Measurements from ENCODE around the gene UBE2E2.

UBE2E2 gene

GRCh38 chr3:23209103-23209502 is 6.0 kb downstream of the UBE2E2 start:
- Histone ChIP-seq H3K9ac (ENCODE audit: low read depth, low read length) (no peak overlapping the region), H3K36me3 (ENCODE audit: insufficient read depth, low read length) (no peaks in the 10 kb centered on the region), H3K4me1 (ENCODE audit: insufficient read depth, low read length) (no peaks in the 10 kb centered on the region), H3K9me3 (ENCODE audit: control insufficient read depth, insufficient read depth, low read length) (no peaks in the 10 kb centered on the region)

DNA sequence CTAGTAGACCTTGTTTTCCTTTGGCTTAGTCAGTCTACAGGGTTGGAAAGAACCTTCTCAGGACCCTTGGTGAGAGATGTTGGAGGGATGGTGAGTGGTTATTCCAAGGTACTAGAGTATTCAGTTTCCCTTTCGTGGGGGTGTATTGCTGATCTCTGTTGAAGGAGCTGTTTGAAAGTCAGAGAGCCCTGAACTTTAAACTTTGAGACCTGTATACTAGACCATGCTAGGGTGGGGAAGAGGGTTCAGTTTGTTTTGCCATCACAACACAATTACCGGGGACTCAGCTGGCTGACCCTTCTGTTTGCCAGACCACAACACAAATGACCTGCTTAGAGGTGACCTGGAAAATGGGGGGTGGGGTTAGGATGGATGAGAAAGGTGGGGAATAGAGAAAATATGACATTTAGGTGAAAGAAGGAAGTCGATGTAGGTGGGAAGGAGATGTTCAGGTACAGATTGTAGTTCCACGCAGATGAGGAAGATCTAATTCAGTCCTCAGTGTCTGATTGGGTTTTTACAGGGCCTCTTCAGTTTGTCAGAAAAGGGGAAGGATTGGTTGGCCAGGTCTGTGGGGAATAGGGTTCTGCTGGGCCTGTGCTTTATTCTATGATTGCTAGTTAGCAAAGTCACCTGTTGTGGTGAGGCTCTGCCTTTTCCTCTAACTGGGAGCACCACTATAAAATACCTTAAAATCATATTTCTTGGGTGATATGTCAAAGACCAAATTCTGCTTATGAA is 6.8 kb downstream of the UBE2E2 start:
- H3K4me1 ChIP-seq (ENCODE audit: insufficient read depth, low read length) = no peaks in the 10 kb centered on the region
- no peaks in the 10 kb centered on the region for H3K36me3 ChIP-seq (ENCODE audit: insufficient read depth, low read length)
- H3K9ac ChIP-seq (ENCODE audit: low read depth, low read length) = no peak overlapping the region
- H3K9me3 ChIP-seq (ENCODE audit: control insufficient read depth, insufficient read depth, low read length) = no peaks in the 10 kb centered on the region

GRCh38 chr3:23213813-23214212 is 10.7 kb downstream of the UBE2E2 start:
- H3K4me1 ChIP-seq (ENCODE audit: insufficient read depth, low read length) = no peaks in the 10 kb centered on the region
- H3K9ac ChIP-seq (ENCODE audit: low read depth, low read length) = no peak overlapping the region
- no peaks in the 10 kb centered on the region for H3K9me3 ChIP-seq (ENCODE audit: control insufficient read depth, insufficient read depth, low read length)
- H3K36me3 ChIP-seq (ENCODE audit: insufficient read depth, low read length) = no peaks in the 10 kb centered on the region

DNA sequence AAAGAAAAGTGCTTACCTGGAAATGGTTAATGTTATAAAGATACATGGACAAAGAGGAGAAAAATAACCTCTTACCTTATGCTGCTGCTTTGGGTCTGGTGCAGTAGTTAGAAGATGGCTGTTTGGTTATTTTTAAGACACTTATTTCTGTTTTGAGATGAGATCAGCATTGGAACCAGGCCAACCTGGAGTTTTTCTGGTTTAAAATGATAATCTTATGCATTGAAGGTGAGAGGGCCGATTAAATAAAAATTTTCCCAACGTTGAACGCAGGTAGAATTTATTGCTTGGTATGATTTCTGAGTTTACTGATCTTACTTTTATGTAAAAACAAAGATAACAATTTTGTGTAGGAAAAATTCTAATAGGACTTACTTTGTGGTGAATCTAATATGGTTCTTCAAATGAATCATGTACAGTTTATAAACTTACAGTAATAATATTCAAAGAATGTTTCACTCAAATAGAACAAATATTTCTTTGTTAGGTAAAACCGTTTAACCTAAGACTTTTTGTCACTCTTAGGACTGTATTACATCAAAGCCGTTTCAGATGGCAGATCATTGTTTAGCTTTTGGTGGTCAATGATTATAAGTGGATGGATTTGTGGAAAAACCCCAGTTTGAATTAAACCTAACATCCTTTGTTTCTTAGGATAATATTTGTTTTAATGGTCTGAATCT is 14.9 kb downstream of the UBE2E2 start:
- no peak overlapping the region for H3K9ac ChIP-seq (ENCODE audit: low read depth, low read length)
- no peaks in the 10 kb centered on the region for H3K9me3 ChIP-seq (ENCODE audit: control insufficient read depth, insufficient read depth, low read length)
- no peaks in the 10 kb centered on the region for H3K36me3 ChIP-seq (ENCODE audit: insufficient read depth, low read length)
- peaks cover 4% of the 10 kb centered on the region; the same call in 1 of the 2 replicates for H3K4me1 ChIP-seq (ENCODE audit: insufficient read depth, low read length)

DNA sequence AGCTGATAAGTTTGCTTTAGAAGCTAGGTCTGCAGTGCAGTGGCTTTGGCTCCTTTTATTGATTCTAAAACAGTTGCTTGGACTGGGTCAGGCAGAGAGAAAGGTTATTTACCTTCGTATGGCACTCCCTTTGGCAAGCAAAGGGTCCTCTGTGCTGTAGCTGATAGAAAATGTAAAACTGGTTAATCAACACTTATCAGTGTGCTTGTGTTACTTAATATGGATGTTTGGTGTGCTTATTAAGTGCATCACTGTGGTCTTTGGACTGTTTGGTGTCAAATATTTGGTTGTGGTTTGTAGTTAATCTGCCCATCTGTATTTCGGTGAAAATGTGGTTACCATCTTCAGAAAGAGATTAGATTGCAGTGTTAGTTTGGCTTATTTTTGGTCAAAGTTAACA is 16.0 kb downstream of the UBE2E2 start:
- Histone ChIP-seq H3K36me3 (ENCODE audit: insufficient read depth, low read length) (no peaks in the 10 kb centered on the region), H3K9ac (ENCODE audit: low read depth, low read length) (no peak overlapping the region), H3K9me3 (ENCODE audit: control insufficient read depth, insufficient read depth, low read length) (peaks cover 2% of the 10 kb centered on the region; the same call in 1 of the 2 replicates), H3K4me1 (ENCODE audit: insufficient read depth, low read length) (peaks cover 4% of the 10 kb centered on the region; the same call in 1 of the 2 replicates)

DNA sequence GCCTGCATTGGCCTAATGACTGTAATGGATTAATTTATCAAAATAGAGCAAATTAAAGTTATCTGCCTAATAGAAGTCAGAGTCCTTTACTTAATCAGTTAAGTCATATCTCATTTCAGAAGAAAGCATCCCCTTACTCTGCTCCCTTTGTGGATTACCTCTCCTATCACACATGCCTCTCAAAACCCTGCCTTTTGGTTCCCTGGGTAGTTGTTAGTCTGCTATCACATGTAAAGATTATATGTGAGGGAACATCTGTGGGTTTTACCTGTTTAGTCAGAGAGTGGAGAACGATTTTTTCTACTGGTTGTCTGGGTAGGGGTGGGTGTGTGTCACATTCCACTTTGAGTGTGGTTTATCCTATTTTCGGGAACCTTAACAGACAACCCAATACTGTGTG is 16.4 kb downstream of the UBE2E2 start:
- peaks cover 2% of the 10 kb centered on the region; the same call in 1 of the 2 replicates for H3K9me3 ChIP-seq (ENCODE audit: control insufficient read depth, insufficient read depth, low read length)
- no peak overlapping the region for H3K9ac ChIP-seq (ENCODE audit: low read depth, low read length)
- H3K36me3 ChIP-seq (ENCODE audit: insufficient read depth, low read length) = no peaks in the 10 kb centered on the region
- peaks cover 4% of the 10 kb centered on the region; the same call in 1 of the 2 replicates for H3K4me1 ChIP-seq (ENCODE audit: insufficient read depth, low read length)

GRCh38 chr3:23221136-23221535 is 18.0 kb downstream of the UBE2E2 start:
- peaks cover 4% of the 10 kb centered on the region; the same call in 1 of the 2 replicates for H3K4me1 ChIP-seq (ENCODE audit: insufficient read depth, low read length)
- H3K9me3 ChIP-seq (ENCODE audit: control insufficient read depth, insufficient read depth, low read length) = peaks cover 2% of the 10 kb centered on the region; the same call in 1 of the 2 replicates
- H3K9ac ChIP-seq (ENCODE audit: low read depth, low read length) = no peak overlapping the region
- H3K36me3 ChIP-seq (ENCODE audit: insufficient read depth, low read length) = no peaks in the 10 kb centered on the region

- no peak overlapping the region for H3K9ac ChIP-seq (ENCODE audit: low read depth, low read length)
- H3K36me3 ChIP-seq (ENCODE audit: insufficient read depth, low read length) = no peaks in the 10 kb centered on the region
- peaks cover 4% of the 10 kb centered on the region; the same call in 1 of the 2 replicates for H3K4me1 ChIP-seq (ENCODE audit: insufficient read depth, low read length)
- no peaks in the 10 kb centered on the region for H3K9me3 ChIP-seq (ENCODE audit: control insufficient read depth, insufficient read depth, low read length)
Measured at GRCh38 chr3:23232016-23232415, 28.9 kb downstream of the UBE2E2 start.

DNA sequence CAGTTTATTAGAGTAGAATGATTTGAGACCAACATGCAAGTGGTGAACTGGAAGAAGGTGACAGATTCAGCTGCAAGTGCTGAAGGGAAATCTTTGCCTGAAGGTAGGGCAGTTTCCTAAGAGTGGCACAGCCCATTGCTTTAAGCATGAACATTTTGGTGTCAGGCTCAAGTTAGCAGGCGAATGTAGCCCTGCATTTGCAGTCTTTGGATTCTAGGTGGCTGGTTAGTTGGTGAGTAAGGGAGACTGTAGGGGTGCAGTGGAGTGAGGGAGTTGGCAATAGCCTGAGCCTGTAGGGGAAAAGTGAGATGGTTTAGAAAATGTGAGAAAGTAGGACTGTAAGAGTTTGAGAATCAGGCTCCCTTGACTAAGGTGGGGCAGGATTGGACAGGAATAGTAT is 29.7 kb downstream of the UBE2E2 start:
- Histone ChIP-seq H3K9me3 (ENCODE audit: control insufficient read depth, insufficient read depth, low read length) (no peaks in the 10 kb centered on the region), H3K9ac (ENCODE audit: low read depth, low read length) (no peak overlapping the region), H3K4me1 (ENCODE audit: insufficient read depth, low read length) (peaks cover 4% of the 10 kb centered on the region; the same call in 1 of the 2 replicates), H3K36me3 (ENCODE audit: insufficient read depth, low read length) (no peaks in the 10 kb centered on the region)

GRCh38 chr3:23235264-23235663 is 32.1 kb downstream of the UBE2E2 start:
- Histone ChIP-seq H3K9ac (ENCODE audit: low read depth, low read length) (no peak overlapping the region), H3K9me3 (ENCODE audit: control insufficient read depth, insufficient read depth, low read length) (no peaks in the 10 kb centered on the region), H3K36me3 (ENCODE audit: insufficient read depth, low read length) (no peaks in the 10 kb centered on the region), H3K4me1 (ENCODE audit: insufficient read depth, low read length) (peaks cover 11% of the 10 kb centered on the region; the same call in 1 of the 2 replicates)

- no peaks in the 10 kb centered on the region for H3K9me3 ChIP-seq (ENCODE audit: control insufficient read depth, insufficient read depth, low read length)
- H3K9ac ChIP-seq (ENCODE audit: low read depth, low read length) = no peak overlapping the region
- H3K4me1 ChIP-seq (ENCODE audit: insufficient read depth, low read length) = peaks cover 11% of the 10 kb centered on the region; the same call in 1 of the 2 replicates
- H3K36me3 ChIP-seq (ENCODE audit: insufficient read depth, low read length) = no peaks in the 10 kb centered on the region
Measured at GRCh38 chr3:23236890-23237289, 33.8 kb downstream of the UBE2E2 start.

- Histone ChIP-seq H3K9me3 (ENCODE audit: control insufficient read depth, insufficient read depth, low read length) (no peaks in the 10 kb centered on the region), H3K4me1 (ENCODE audit: insufficient read depth, low read length) (peaks cover 8% of the 10 kb centered on the region; the same call in 1 of the 2 replicates), H3K36me3 (ENCODE audit: insufficient read depth, low read length) (no peaks in the 10 kb centered on the region), H3K9ac (ENCODE audit: low read depth, low read length) (no peak overlapping the region)
Measured at GRCh38 chr3:23238156-23238555, 35.0 kb downstream of the UBE2E2 start.

DNA sequence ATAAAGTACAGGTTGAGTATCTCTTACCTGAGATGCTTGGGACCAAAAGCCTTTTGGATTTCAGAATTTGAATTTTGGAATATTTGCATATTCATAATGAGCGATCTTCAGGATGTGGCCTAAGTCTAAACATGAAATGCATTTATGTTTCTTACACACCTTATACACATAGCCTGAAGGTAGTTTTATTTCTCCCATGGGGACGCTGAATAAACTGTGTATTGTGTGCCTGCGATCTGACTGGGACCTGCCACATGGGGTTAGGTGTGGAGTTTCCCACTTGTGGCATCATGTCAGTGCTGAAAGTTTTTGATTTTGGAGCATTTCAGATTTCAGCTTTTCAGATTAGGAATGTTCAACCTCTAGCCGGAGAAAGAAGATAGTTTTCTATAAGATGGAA is 35.5 kb downstream of the UBE2E2 start:
- peaks cover 8% of the 10 kb centered on the region; the same call in 1 of the 2 replicates for H3K4me1 ChIP-seq (ENCODE audit: insufficient read depth, low read length)
- no peaks in the 10 kb centered on the region for H3K36me3 ChIP-seq (ENCODE audit: insufficient read depth, low read length)
- H3K9ac ChIP-seq (ENCODE audit: low read depth, low read length) = no peak overlapping the region
- H3K9me3 ChIP-seq (ENCODE audit: control insufficient read depth, insufficient read depth, low read length) = no peaks in the 10 kb centered on the region

- Histone ChIP-seq H3K9ac (ENCODE audit: low read depth, low read length) (no peak overlapping the region), H3K9me3 (ENCODE audit: control insufficient read depth, insufficient read depth, low read length) (no peaks in the 10 kb centered on the region), H3K4me1 (ENCODE audit: insufficient read depth, low read length) (peaks cover 8% of the 10 kb centered on the region; the same call in 1 of the 2 replicates), H3K36me3 (ENCODE audit: insufficient read depth, low read length) (no peaks in the 10 kb centered on the region)
Measured at GRCh38 chr3:23239211-23240068, 36.3 kb downstream of the UBE2E2 start.

Data from ES-I3 (cell line).